CD4-positive, CD25-positive, alpha-beta regulatory T cell (primary cell): ENCODE data around the gene RPS6KA5. TPM values are rescaled to one million over a fixed set of nuclear protein-coding genes. Genes with fewer than 3 reads are reported as not detected.

Experiments
- ATAC-seq, 2 donors: fragments of 150-1000 bp; cut with Tn5 transposase; one replicate each; pipeline ENCODE4 v1.10.0; 2021; ENCODE audit warnings: low read depth in 2 of 2, moderate number of reproducible peaks in 2 of 2, moderate library complexity in 1 of 2
- DNase-seq, 3 donors: peaks; one replicate each; pipeline versions ENCODE4 v3.0.0 to v3.0.0-alpha.2; 2012 to 2022; ENCODE audit warnings: mixed read lengths in 1 of 3
- H3K27ac ChIP-seq: one replicate; pipeline ENCODE4 v1.7.0; 2013; ENCODE audit warnings: mild to moderate bottlenecking, low read length; ENCODE audit not compliant: insufficient read depth, poor library complexity, severe bottlenecking
- H3K27me3 ChIP-seq: one replicate; pipeline ENCODE4 v1.7.0; 2013; ENCODE audit warnings: low read length; ENCODE audit not compliant: control insufficient read depth, insufficient read depth
- H3K36me3 ChIP-seq: one replicate; pipeline ENCODE4 v1.7.0; 2013; ENCODE audit warnings: mild to moderate bottlenecking, low read length, moderate library complexity; ENCODE audit not compliant: control insufficient read depth, insufficient read depth
- H3K4me1 ChIP-seq: 2 replicates; pipeline ENCODE4 v1.7.0; 2013; ENCODE audit warnings: mild to moderate bottlenecking, low read length; ENCODE audit not compliant: insufficient read depth, control insufficient read depth, poor library complexity, severe bottlenecking
- H3K4me3 ChIP-seq: one replicate; pipeline ENCODE4 v1.7.0; 2013; ENCODE audit warnings: low read depth, mild to moderate bottlenecking, low read length, moderate library complexity
- H3K9me3 ChIP-seq, 2 experiments: 1 replicate in 1 of 2; 2 replicates in 1 of 2; pipeline ENCODE4 v1.7.0; 2013; ENCODE audit warnings: low read length in 2 of 2, mild to moderate bottlenecking in 1 of 2, moderate library complexity in 1 of 2; ENCODE audit not compliant: control insufficient read depth in 2 of 2
- H3K27ac Mint-ChIP-seq, 3 donors: one replicate each; pipeline ENCODE4 v1.8.0; 2020 to 2022; ENCODE audit warnings: mild to moderate bottlenecking in 3 of 3, mixed read lengths in 3 of 3, moderate library complexity in 2 of 3
- H3K27me3 Mint-ChIP-seq: one replicate; pipeline ENCODE4 v1.8.0; 2022; ENCODE audit warnings: mild to moderate bottlenecking, mixed read lengths
- H3K36me3 Mint-ChIP-seq: one replicate; pipeline ENCODE4 v1.8.0; 2020; ENCODE audit warnings: mixed read lengths
- H3K4me1 Mint-ChIP-seq, 4 donors: one replicate each; pipeline ENCODE4 v1.8.0; 2020 to 2022; ENCODE audit warnings: mixed read lengths in 4 of 4, mild to moderate bottlenecking in 1 of 4
- H3K4me3 Mint-ChIP-seq, 4 donors: one replicate each; pipeline ENCODE4 v1.8.0; 2020 to 2022; ENCODE audit warnings: mild to moderate bottlenecking in 4 of 4, mixed read lengths in 4 of 4, moderate library complexity in 3 of 4
- H3K9me3 Mint-ChIP-seq, 7 donors: one replicate each; pipeline ENCODE4 v1.8.0; 2020 to 2022; ENCODE audit warnings: mixed read lengths in 7 of 7, mild to moderate bottlenecking in 3 of 7, moderate library complexity in 2 of 7
- polyA plus RNA-seq, 4 donors: library from polyadenylated mRNA; unstranded; fragments of 300-500 nt; fragmentation: Illumina TruSeq; gene quantifications; one replicate each; pipeline ENCODE4 v1.2.3, GENCODE V29; 2021
- total RNA-seq: library from RNA; stranded (reverse); gene quantifications from one replicate; pipeline ENCODE4 v1.2.3, GENCODE V29; 2022

RPS6KA5 gene
- total and polyA plus RNA-seq, 5 donors from 2014 or later, result 20.9 to 38.2 (median 25.7) TPM

- H3K4me1 Mint-ChIP-seq, result peaks cover 0 to 10% (median 5%) of the 10 kb centered on the region in 4 donors
- no peaks in the 10 kb centered on the region for H3K36me3 Mint-ChIP-seq
- ATAC-seq (no peak), DNase-seq (no peak)
- Histone ChIP-seq H3K36me3 (no peaks in the 10 kb centered on the region), H3K4me3 (no peak overlapping the region), H3K27me3 (no peaks in the 10 kb centered on the region), H3K9me3 (no peaks in the 10 kb centered on the region), H3K27ac (no peak overlapping the region), H3K4me1 (peaks cover 5% of the 10 kb centered on the region)
- no peak overlapping the region for H3K27ac Mint-ChIP-seq
- H3K27me3 Mint-ChIP-seq, result no peaks in the 10 kb centered on the region
- no peak overlapping the region for H3K4me3 Mint-ChIP-seq
- H3K9me3 Mint-ChIP-seq, result peaks cover 0 to 1% (median 0%) of the 10 kb centered on the region in 7 donors
These were observed 255.4 kb downstream of the RPS6KA5 start for GRCh38 chr14:90805084-90805391.

- Histone ChIP-seq H3K9me3 (no peaks in the 10 kb centered on the region), H3K4me3 (no peak overlapping the region), H3K36me3 (no peaks in the 10 kb centered on the region), H3K27ac (no peak overlapping the region), H3K4me1 (peaks cover 5% of the 10 kb centered on the region), H3K27me3 (no peaks in the 10 kb centered on the region)
- no peak for ATAC-seq
- no peaks in the 10 kb centered on the region for H3K27me3 Mint-ChIP-seq
- peaks cover 0 to 10% (median 5%) of the 10 kb centered on the region in 4 donors for H3K4me1 Mint-ChIP-seq
- H3K27ac Mint-ChIP-seq, result no peak overlapping the region
- peaks cover 0 to 1% (median 0%) of the 10 kb centered on the region in 7 donors for H3K9me3 Mint-ChIP-seq
- H3K36me3 Mint-ChIP-seq, result no peaks in the 10 kb centered on the region
- H3K4me3 Mint-ChIP-seq, result no peak overlapping the region
- DNase-seq, result no peak
These were observed 256.0 kb downstream of the RPS6KA5 start for GRCh38 chr14:90804292-90805083.

GRCh38 chr14:90803249-90803648, 257.2 kb downstream of the RPS6KA5 start:
- Mint-ChIP-seq H3K27ac (peak overlapping the region in 1 of 3 donors; percentile 12), H3K27me3 (no peaks in the 10 kb centered on the region), H3K4me3 (no peak overlapping the region), H3K9me3 (peaks cover 0 to 1% (median 0%) of the 10 kb centered on the region in 7 donors), H3K36me3 (no peaks in the 10 kb centered on the region), H3K4me1 (peaks cover 0 to 10% (median 5%) of the 10 kb centered on the region in 4 donors)
- Histone ChIP-seq H3K9me3 (no peaks in the 10 kb centered on the region), H3K4me1 (peaks cover 5% of the 10 kb centered on the region), H3K4me3 (no peak overlapping the region), H3K36me3 (no peaks in the 10 kb centered on the region), H3K27ac (no peak overlapping the region), H3K27me3 (no peaks in the 10 kb centered on the region)
- DNase-seq, result no peak
- no peak for ATAC-seq

- H3K4me3 ChIP-seq, result no peak overlapping the region
- ATAC-seq (no peak), DNase-seq (no peak)
- no peak overlapping the region for H3K27ac ChIP-seq
- H3K9me3 Mint-ChIP-seq, result peaks cover 0 to 1% (median 0%) of the 10 kb centered on the region in 7 donors
- no peak overlapping the region for H3K4me3 Mint-ChIP-seq
- peaks cover 5% of the 10 kb centered on the region for H3K4me1 ChIP-seq
- H3K27ac Mint-ChIP-seq, result peak overlapping the region in 1 of 3 donors; percentile 67
- H3K4me1 Mint-ChIP-seq, result peaks cover 0 to 10% (median 5%) of the 10 kb centered on the region in 4 donors
- H3K36me3 Mint-ChIP-seq, result no peaks in the 10 kb centered on the region
- no peaks in the 10 kb centered on the region for H3K27me3 Mint-ChIP-seq
- H3K9me3 ChIP-seq, result no peaks in the 10 kb centered on the region
- no peaks in the 10 kb centered on the region for H3K27me3 ChIP-seq
- H3K36me3 ChIP-seq, result no peaks in the 10 kb centered on the region
These were observed 261.0 kb downstream of the RPS6KA5 start for GRCh38 chr14:90799420-90799819.

GRCh38 chr14:90797919-90798318, 262.5 kb downstream of the RPS6KA5 start:
- Mint-ChIP-seq H3K4me3 (no peak overlapping the region), H3K27ac (no peak overlapping the region)

More at GRCh38 chr14:90797919-90798318, 262.5 kb downstream of the RPS6KA5 start:
- H3K27me3 ChIP-seq, result no peaks in the 10 kb centered on the region
- no peak overlapping the region for H3K4me3 ChIP-seq
- peaks cover 0 to 1% (median 0%) of the 10 kb centered on the region in 7 donors for H3K9me3 Mint-ChIP-seq
- DNase-seq (no peak), ATAC-seq (no peak)
- no peaks in the 10 kb centered on the region for H3K9me3 ChIP-seq
- H3K27ac ChIP-seq, result no peak overlapping the region
- peaks cover 0 to 10% (median 5%) of the 10 kb centered on the region in 4 donors for H3K4me1 Mint-ChIP-seq
- no peaks in the 10 kb centered on the region for H3K27me3 Mint-ChIP-seq
- no peaks in the 10 kb centered on the region for H3K36me3 ChIP-seq
- H3K4me1 ChIP-seq, result peaks cover 5% of the 10 kb centered on the region
- H3K36me3 Mint-ChIP-seq, result no peaks in the 10 kb centered on the region

Other genes starting within 250 kb of the RPS6KA5 start
- gene TTC7B, start 244.2 kb downstream of the RPS6KA5 start, total RNA-seq, result 7.8 TPM
- gene TTC7B, start 244.2 kb downstream of the RPS6KA5 start, polyA plus RNA-seq, result 1 to 10 TPM in 2 of 4 donors, under 1 TPM in 2; 0.88 to 1.5 (median 0.96) TPM
- gene DGLUCY, start 53.4 kb upstream of the RPS6KA5 start, total RNA-seq, result 120 TPM
- gene DGLUCY, start 53.4 kb upstream of the RPS6KA5 start, polyA plus RNA-seq, result 10 to 100 TPM; 45.2 to 62.7 (median 56.9) TPM
- 18.8 TPM for gene GPR68, start 184.1 kb upstream of the RPS6KA5 start, total RNA-seq
- gene GPR68, start 184.1 kb upstream of the RPS6KA5 start, polyA plus RNA-seq, result 10 to 100 TPM in 2 of 4 donors, 1 to 10 TPM in 2; 8.5 to 19.1 (median 11.0) TPM